ENCODE data around the gene SNUPN. TPM values are rescaled to one million over a fixed set of nuclear protein-coding genes. Genes with fewer than 3 reads are reported as not detected.
"Not testable (repeated sequence)": the region's sequence is repeated elsewhere in the genome, so short reads cannot be mapped to it uniquely, and the experiment has no call there.

SNUPN gene
- total RNA-seq, 1 donor from 2014 or later = 19.4 TPM

GRCh38 chr15:75561888-75562287, 63.6 kb downstream of the SNUPN start:
- ATAC-seq (no peak), DNase-seq (ENCODE audit: missing footprints) (no peak)
- intact Hi-C loops (cut with DNase I) = no loop called here

- intact Hi-C loops (cut with DNase I); ATAC-seq; DNase-seq (ENCODE audit: missing footprints): not testable (repeated sequence)
Measured at GRCh38 chr15:75559360-75559759, 66.2 kb downstream of the SNUPN start.

DNA sequence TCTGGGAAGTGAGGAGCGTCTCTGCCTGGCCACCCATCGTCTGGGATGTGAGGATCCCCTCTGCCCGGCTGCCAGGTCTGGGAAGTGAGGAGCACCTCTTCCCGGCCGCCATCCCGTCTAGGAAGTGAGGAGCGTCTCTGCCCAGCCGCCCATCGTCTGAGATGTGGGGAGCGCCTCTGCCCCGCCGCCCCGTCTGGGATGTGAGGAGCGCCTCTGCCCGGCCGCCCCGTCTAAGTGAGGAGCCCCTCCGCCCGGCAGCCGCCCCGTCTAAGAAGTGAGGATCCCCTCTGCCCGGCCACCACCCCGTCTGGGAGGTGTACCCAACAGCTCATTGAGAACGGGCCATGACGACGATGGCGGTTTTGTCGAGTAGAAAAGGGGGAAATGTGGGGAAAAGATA, 66.6 kb downstream of the SNUPN start:
- intact Hi-C loops (cut with DNase I); ATAC-seq: not testable (repeated sequence)

GRCh38 chr15:75554717-75555116, 70.8 kb downstream of the SNUPN start:
- ATAC-seq = peak; percentile 44
- no peak for DNase-seq (ENCODE audit: missing footprints)
- intact Hi-C loops (cut with DNase I) = no loop called here

More for the DNA sequence above, 66.6 kb downstream of the SNUPN start:
- DNase-seq (ENCODE audit: missing footprints) = not testable (repeated sequence)

DNA sequence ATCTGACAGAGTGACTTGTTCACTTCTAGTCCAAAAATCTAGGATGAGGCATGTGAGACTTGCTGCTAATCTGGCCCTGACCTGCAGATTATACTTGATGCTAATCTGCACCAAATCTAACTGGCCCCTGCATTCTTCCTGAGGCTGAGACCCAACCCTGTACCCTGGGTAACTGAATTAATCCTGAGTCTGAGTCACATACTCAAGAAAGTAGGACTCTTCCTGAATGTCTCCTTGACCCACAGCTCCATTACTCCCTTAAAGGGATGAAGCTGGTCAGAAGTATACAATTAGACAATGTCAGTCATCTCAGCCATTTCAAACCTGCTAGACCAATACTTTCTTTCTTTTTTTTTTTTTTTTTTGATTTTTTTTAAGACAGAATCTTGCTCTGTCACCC, 71.9 kb downstream of the SNUPN start:
- intact Hi-C loops (cut with DNase I) = no loop called here
- ATAC-seq = no peak
- no peak for DNase-seq (ENCODE audit: missing footprints)

GRCh38 chr15:75551091-75551490, 74.4 kb downstream of the SNUPN start:
- DNase-seq (ENCODE audit: missing footprints) (no peak), ATAC-seq (no peak)
- intact Hi-C loops (cut with DNase I) = no loop called here

Other genes with a start within 250 kb of the SNUPN start
- gene SIN3A, start 174.0 kb downstream of the SNUPN start, total RNA-seq = 24.5 TPM
- gene PTPN9, start 46.4 kb downstream of the SNUPN start, total RNA-seq = 9.3 TPM
- gene IMP3, start 14.5 kb upstream of the SNUPN start, total RNA-seq = 43.3 TPM
- gene SNX33, start 22.2 kb upstream of the SNUPN start, total RNA-seq = 13.3 TPM
- 7.8 TPM for gene CSPG4, start 87.1 kb upstream of the SNUPN start, total RNA-seq
- 24.8 TPM for gene UBE2Q2, start 217.7 kb upstream of the SNUPN start, total RNA-seq